GM12878 (cell line): Measurements from ENCODE around the gene UBAP1L. TPM values are rescaled to one million over a fixed set of nuclear protein-coding genes. Genes with fewer than 3 reads are reported as not detected.

Experiments
- ATAC-seq: fragments of 200-7000 bp; cut with Tn5 transposase; 3 replicates; pipeline ENCODE4 v1.9.1; 2020; ENCODE audit warnings: mild to moderate bottlenecking, moderate library complexity
- BruUV-seq: library from RNA; stranded (reverse); fragments of 400-500 nt; replicated peaks from 2 replicates; lab custom pipeline; 2021; lab: Mats Ljungman, UMichigan
- CTCF ChIA-PET: fragments of 300-600 bp; sonication (Branson Sonifier 250); formaldehyde crosslinking; extraction: SDS; loops from one replicate; lab custom pipeline; 2021; ENCODE audit warnings: inconsistent platforms; lab: Yijun Ruan, JAX
- POLR2A ChIA-PET: fragments of 350-600 bp; formaldehyde crosslinking; extraction: SDS; loops from one replicate; lab custom pipeline; 2021; ENCODE audit warnings: inconsistent platforms; lab: Charles Lee
- RAD21 ChIA-PET: fragments of 300-600 bp; sonication (Branson Sonifier 250); formaldehyde crosslinking; loops from one replicate; lab custom pipeline; 2023; ENCODE audit warnings: antibody characterized with exemption; ENCODE audit not compliant: unreplicated experiment; lab: Charles Lee
- SMC1A ChIA-PET: fragments of 300-600 bp; sonication (Branson Sonifier 250); formaldehyde crosslinking; loops from one replicate; lab custom pipeline; 2023; ENCODE audit not compliant: unreplicated experiment, uncharacterized antibody; lab: Charles Lee
- DNase-seq: peaks from one replicate; pipeline ENCODE4 v3.0.0-alpha.2; 2011; ENCODE audit warnings: low read depth, low spot score
- FAIRE-seq: peaks from 3 replicates; lab custom pipeline; 2011; peaks lifted over from hg19 to GRCh38; lab: Jason Lieb, UNC
- H2AFZ ChIP-seq: 2 replicates; pipeline ENCODE4 v1.6.0; 2011; ENCODE audit warnings: low read depth, low read length, control low read depth; ENCODE audit not compliant: control insufficient read depth
- H3K27ac ChIP-seq: 2 replicates; pipeline ENCODE4 v1.5.1; 2011; ENCODE audit warnings: control low read depth; ENCODE audit not compliant: control insufficient read depth, insufficient read depth
- H3K27me3 ChIP-seq, 2 experiments: replicated peaks in 1 of 2; 2 replicates each; pipeline versions ENCODE4 v1.6.0 to v1.6.1; 2011; ENCODE audit warnings: low read length in 1 of 2; ENCODE audit not compliant: control insufficient read depth in 2 of 2, insufficient read depth in 2 of 2
- H3K36me3 ChIP-seq, 2 experiments: 2 replicates each; pipeline ENCODE4 v1.5.1; 2011; ENCODE audit warnings: low read length in 1 of 2; ENCODE audit not compliant: control insufficient read depth in 2 of 2, insufficient read depth in 2 of 2
- H3K4me1 ChIP-seq: 2 replicates; pipeline ENCODE4 v1.6.1; 2011; ENCODE audit warnings: mild to moderate bottlenecking, low read length, moderate library complexity, mixed read lengths; ENCODE audit not compliant: control insufficient read depth, insufficient read depth
- H3K4me2 ChIP-seq: 2 replicates; pipeline ENCODE4 v1.6.0; 2011; ENCODE audit warnings: control low read depth; ENCODE audit not compliant: control insufficient read depth, insufficient read depth
- H3K4me3 ChIP-seq: fragments of 200-600 bp; sonication (generic); 2 replicates; pipeline ENCODE4 v1.5.1; 2016
- H3K79me2 ChIP-seq: 2 replicates; pipeline ENCODE4 v1.6.0; 2011; ENCODE audit warnings: low read length; ENCODE audit not compliant: control insufficient read depth, insufficient read depth
- H3K9ac ChIP-seq: 2 replicates; pipeline ENCODE4 v1.8.0; 2011; ENCODE audit warnings: low read length, control low read depth, mixed read lengths; ENCODE audit not compliant: control insufficient read depth, insufficient read depth
- H3K9me3 ChIP-seq: replicated peaks from 3 replicates; pipeline ENCODE4 v1.5.1; 2011; ENCODE audit warnings: mild to moderate bottlenecking, low read length; ENCODE audit not compliant: control insufficient read depth, insufficient read depth
- H4K20me1 ChIP-seq: 2 replicates; pipeline ENCODE4 v1.6.0; 2011; ENCODE audit not compliant: control insufficient read depth, insufficient read depth
- DPF2 ChIP-seq: fragments of 450-650 bp; IDR thresholded peaks from 2 replicates; pipeline ENCODE4 v1.6.1; 2017; ENCODE audit warnings: mild to moderate bottlenecking
- FOXK2 ChIP-seq: fragments of 450-650 bp; IDR thresholded peaks from 2 replicates; pipeline ENCODE4 v1.6.1; 2017; ENCODE audit warnings: mild to moderate bottlenecking, moderate library complexity
- HDAC6 ChIP-seq: fragments of 200-600 bp; sonication (generic); IDR thresholded peaks from one replicate; pipeline ENCODE4 v1.8.0; 2017; ENCODE audit warnings: antibody characterized with exemption; ENCODE audit not compliant: unreplicated experiment
- HSF1 ChIP-seq: fragments of 150-350 bp; IDR thresholded peaks from 2 replicates; pipeline ENCODE4 v1.6.1; 2014; ENCODE audit warnings: mild to moderate bottlenecking, low read depth, low read length
- NR2F1 ChIP-seq: fragments of 450-650 bp; conservative IDR thresholded peaks from 2 replicates; pipeline ENCODE4 v1.6.1; 2017; ENCODE audit warnings: mild to moderate bottlenecking
- SMC3 ChIP-seq: IDR thresholded peaks from 2 replicates; pipeline ENCODE4 v1.6.1; 2011; ENCODE audit warnings: low read length, improper control_type of control experiment, borderline replicate concordance
- TCF7 ChIP-seq: IDR thresholded peaks from 2 replicates; pipeline ENCODE4 v1.6.1; 2014; ENCODE audit warnings: antibody characterized with exemption, borderline replicate concordance
- YBX1 ChIP-seq: fragments of 450-650 bp; IDR thresholded peaks from 2 replicates; pipeline ENCODE4 v1.6.1; 2016; ENCODE audit warnings: antibody characterized with exemption
- ZNF217 ChIP-seq: fragments of 450-650 bp; IDR thresholded peaks from 2 replicates; pipeline ENCODE4 v1.6.1; 2017; ENCODE audit warnings: antibody characterized with exemption, mild to moderate bottlenecking
- ZNF687 ChIP-seq: fragments of 450-650 bp; IDR thresholded peaks from 2 replicates; pipeline ENCODE4 v1.6.1; 2017; ENCODE audit warnings: mild to moderate bottlenecking, moderate library complexity
- WGBS: methylation state at CpG from one replicate; pipeline ENCODE4 v1.1.6; 2016; ENCODE audit warnings: low lambda C conversion rate; ENCODE audit not compliant: insufficient replicate concordance, insufficient coverage; ENCODE audit errors: missing lambda C conversion rate; 5-methylcytosine and 5-hydroxymethylcytosine counted together
- in situ Hi-C: fragments of 300-500 bp; cut with MboI; formaldehyde crosslinking; loops from 9 replicates; pipeline ENCODE4 v1.14.3; 2018; ENCODE audit warnings: mixed read lengths
- intact Hi-C: fragments of 100-400 bp; cut with micrococcal nuclease; formaldehyde crosslinking; loops from one replicate; pipeline ENCODE4 v1.14.2; 2022; ENCODE audit not compliant: unreplicated experiment
- polyA plus RNA-seq, 11 experiments: library from polyadenylated mRNA; depleted of rRNA in 4 of 11; unstranded in 6 of 11; stranded (reverse) in 5 of 11; fragments of >200 nt; fragmentation: Nextera tagmentation in 4 of 11; fragmentation: Illumina TruSeq in 1 of 11; extraction: Ambion mirVana in 4 of 11; extraction: Trizol in 1 of 11; gene quantifications; 1 replicate in 1 of 11; 2 replicates in 10 of 11; pipeline versions ENCODE4 v1.2.1 to v1.2.3, GENCODE V29; 2011 to 2016; ENCODE audit warnings: inconsistent platforms in 2 of 11, missing spikeins in 2 of 11, low read depth in 1 of 11
- total RNA-seq, 4 experiments: library from RNA; depleted of rRNA in 3 of 4; stranded (reverse); fragments of >200 nt in 3 of 4; fragmentation: Illumina TruSeq in 1 of 4; extraction: Trizol in 1 of 4; gene quantifications; 2 replicates each; pipeline versions ENCODE4 v1.2.1 to v1.2.3, GENCODE V29; 2013 to 2021
- TF ChIP-seq, protein P1 (sequence below): fragments of 450-650 bp; IDR thresholded peaks from 2 replicates; pipeline ENCODE4 v1.6.1; 2017; ENCODE audit warnings: borderline replicate concordance
- TF ChIP-seq, protein P2 (sequence below), 3 experiments: IDR thresholded peaks in 2 of 3; conservative IDR thresholded peaks in 1 of 3; 2 replicates each; pipeline ENCODE4 v1.5.1; 2011; ENCODE audit warnings: low read depth in 3 of 3, low read length in 3 of 3, mild to moderate bottlenecking in 3 of 3, control low read depth in 2 of 3, moderate library complexity in 2 of 3, inconsistent platforms in 1 of 3, mixed read lengths in 1 of 3; ENCODE audit not compliant: control insufficient read depth in 2 of 3, insufficient read depth in 1 of 3; ENCODE audit errors: extremely low read depth in 1 of 3

UBAP1L gene
- total and polyA plus RNA-seq, 10 of the 15 experiments (the other 5 are each of a cell fraction or from before 2014, with no cell fraction given): 0.03 to 2.6 (median 1.0) TPM

DNA sequence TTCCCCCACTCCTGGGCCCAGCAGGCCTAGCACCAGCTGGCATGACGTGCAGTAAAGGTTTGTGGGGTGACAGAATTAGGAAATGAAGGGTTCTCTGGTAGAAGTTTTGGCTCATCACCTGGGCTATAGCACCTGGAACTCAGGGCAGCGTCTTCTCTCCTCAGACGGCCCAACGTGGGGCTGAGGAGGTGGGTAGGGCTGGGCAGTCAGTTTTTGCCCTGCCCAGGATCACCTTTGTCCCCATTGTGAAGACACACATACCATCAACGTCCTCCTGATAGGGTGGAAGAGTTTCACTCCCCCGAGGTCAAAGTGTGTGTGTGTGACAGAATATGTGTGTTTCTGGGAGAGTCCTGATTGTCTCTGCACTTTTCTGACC is 26.4 kb downstream of the UBAP1L start:
- ChIA-PET POLR2A (no interaction called here), RAD21 (no interaction called here), CTCF (no interaction called here), SMC1A (no interaction called here)
- 36% methylated on average over 6 of the region's 6 CpGs for WGBS
- no peak for ATAC-seq
- BruUV-seq: no TSS peak
- no peak overlapping the region for H3K27ac ChIP-seq
- H3K9ac ChIP-seq: no peak overlapping the region
- in situ Hi-C loops (no loop called here), intact Hi-C loops (loop anchor here (10.0 kb wide), 1 partner anchor 354 kb away; no protein-coding TSS in a partner anchor)
- no peak for DNase-seq
- FAIRE-seq: no peak
- no peaks in the 10 kb centered on the region for H3K4me1 ChIP-seq
- no peaks in the 10 kb centered on the region for H4K20me1 ChIP-seq
- H3K9me3 ChIP-seq: no peaks in the 10 kb centered on the region
- H3K4me2 ChIP-seq: no peak overlapping the region
- H3K4me3 ChIP-seq: no peak overlapping the region
- peaks cover 0 to 6% of the 10 kb centered on the region in 2 experiments; a peak in 1 of 4 replicates for H3K27me3 ChIP-seq
- no peaks in the 10 kb centered on the region for H3K36me3 ChIP-seq
- no peak overlapping the region for H2AFZ ChIP-seq
- TF ChIP-seq ZNF687 (no peak), ZNF217 (no peak), DPF2 (no peak), HSF1 (no peak), HDAC6 (no peak), YBX1 (no peak), FOXK2 (no peak), SMC3 (no peak), NR2F1 (no peak), TCF7 (no peak)
- TF ChIP-seq, protein P1, sequence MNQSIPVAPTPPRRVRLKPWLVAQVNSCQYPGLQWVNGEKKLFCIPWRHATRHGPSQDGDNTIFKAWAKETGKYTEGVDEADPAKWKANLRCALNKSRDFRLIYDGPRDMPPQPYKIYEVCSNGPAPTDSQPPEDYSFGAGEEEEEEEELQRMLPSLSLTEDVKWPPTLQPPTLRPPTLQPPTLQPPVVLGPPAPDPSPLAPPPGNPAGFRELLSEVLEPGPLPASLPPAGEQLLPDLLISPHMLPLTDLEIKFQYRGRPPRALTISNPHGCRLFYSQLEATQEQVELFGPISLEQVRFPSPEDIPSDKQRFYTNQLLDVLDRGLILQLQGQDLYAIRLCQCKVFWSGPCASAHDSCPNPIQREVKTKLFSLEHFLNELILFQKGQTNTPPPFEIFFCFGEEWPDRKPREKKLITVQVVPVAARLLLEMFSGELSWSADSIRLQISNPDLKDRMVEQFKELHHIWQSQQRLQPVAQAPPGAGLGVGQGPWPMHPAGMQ: no peak
- TF ChIP-seq, protein P2, sequence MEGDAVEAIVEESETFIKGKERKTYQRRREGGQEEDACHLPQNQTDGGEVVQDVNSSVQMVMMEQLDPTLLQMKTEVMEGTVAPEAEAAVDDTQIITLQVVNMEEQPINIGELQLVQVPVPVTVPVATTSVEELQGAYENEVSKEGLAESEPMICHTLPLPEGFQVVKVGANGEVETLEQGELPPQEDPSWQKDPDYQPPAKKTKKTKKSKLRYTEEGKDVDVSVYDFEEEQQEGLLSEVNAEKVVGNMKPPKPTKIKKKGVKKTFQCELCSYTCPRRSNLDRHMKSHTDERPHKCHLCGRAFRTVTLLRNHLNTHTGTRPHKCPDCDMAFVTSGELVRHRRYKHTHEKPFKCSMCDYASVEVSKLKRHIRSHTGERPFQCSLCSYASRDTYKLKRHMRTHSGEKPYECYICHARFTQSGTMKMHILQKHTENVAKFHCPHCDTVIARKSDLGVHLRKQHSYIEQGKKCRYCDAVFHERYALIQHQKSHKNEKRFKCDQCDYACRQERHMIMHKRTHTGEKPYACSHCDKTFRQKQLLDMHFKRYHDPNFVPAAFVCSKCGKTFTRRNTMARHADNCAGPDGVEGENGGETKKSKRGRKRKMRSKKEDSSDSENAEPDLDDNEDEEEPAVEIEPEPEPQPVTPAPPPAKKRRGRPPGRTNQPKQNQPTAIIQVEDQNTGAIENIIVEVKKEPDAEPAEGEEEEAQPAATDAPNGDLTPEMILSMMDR (IDR thresholded peaks at IDR 0.05 in 2 of 3, conservative IDR thresholded peaks at IDR 0.05 in 1 of 3; ENCODE audit: control insufficient read depth in 2 of 3, extremely low read depth in 1 of 3, insufficient read depth in 1 of 3, low read depth in 3 of 3, low read length in 3 of 3): no peak
- H3K79me2 ChIP-seq: no peaks in the 10 kb centered on the region
